NCI-H69 (cell line): ENCODE measurements around the gene DIRAS2.

ENCODE experiments used
- DNase-seq: peaks from one replicate; lab custom pipeline; 2025; lab: John Stamatoyannopoulos, UW

DIRAS2 gene

DNA sequence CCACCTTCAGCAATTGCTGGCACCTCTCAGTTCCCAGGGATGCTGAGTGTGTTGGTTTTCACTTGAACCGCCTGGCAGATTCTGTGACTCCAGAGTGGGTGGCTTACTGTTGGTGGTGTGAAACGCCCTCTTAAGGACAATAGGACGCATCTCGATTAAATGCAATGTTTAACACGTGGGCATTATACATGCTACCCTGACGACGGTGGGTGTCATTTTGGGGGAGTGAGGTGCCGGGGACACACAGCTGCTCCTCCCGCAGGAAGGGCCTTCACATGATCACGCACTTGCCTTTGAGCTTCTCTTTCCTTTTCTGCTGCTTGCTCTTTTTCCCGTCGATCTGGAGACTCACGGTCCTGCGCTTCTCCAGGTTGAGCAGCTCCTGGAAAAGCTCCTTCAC, 29.7 kb downstream of the DIRAS2 start:
- no peak for DNase-seq

DNA sequence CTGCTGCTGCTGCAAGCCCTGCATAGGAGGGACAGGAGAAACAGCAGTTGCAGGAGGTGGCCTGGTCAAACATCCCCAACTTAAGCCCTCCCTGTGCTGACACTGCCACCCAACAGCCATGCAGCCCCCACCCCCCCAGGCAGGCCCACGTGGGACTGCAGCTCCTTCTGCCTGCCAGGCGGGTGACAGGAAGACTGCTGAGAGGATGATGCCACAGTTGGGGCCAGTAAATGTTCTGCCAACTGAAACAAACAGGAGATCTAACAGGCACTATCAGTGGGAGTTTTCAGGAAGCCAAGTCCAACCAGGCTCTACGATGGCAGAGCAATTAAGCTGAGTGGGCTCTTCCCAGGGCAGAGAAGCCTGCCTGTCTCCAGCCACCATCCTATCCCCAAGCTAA, 31.1 kb downstream of the DIRAS2 start:
- DNase-seq, result peak; percentile 26

DNA sequence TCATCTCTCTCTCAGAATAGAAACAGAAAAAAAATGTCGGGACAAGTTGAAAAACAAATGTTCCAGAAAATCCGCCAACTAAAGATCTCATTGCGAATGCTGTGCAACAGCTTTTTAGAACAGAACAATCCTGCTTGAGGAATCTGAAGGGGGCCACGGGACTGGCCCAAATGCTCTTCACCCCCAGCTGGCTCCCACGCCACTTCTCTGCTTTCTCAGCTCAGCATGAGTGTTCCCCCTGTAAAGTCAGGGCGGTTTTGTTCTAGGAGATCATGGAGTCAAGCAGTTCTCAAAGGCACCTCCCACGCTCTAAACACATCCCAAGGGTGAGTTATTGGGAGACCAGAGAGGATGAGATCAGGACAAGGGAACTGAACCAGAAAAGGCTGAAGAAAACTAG, 31.5 kb downstream of the DIRAS2 start:
- DNase-seq, result no peak

GRCh38 chr9:90607701-90608516, 34.7 kb downstream of the DIRAS2 start:
- no peak for DNase-seq

GRCh38 chr9:90600029-90600428, 42.6 kb downstream of the DIRAS2 start:
- peak; percentile 28 for DNase-seq

DNA sequence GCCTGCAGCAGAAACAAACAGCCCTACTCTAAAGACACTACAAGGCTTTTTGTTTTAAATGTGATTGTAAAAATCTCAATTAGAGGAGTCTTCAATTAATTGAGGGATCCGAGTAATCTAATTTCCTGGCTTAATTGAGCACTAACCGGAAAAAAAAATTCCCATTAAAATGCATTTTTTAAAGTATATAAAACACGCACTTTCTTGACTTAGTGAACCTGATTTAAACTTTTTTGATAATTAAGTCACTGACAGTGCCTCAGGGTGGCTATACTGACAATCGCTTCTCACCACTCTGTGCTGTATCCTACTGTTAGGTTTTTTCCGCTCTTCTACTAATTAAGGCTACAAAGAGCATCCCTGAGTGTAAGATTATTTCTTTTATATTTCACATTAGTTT, 44.4 kb downstream of the DIRAS2 start:
- DNase-seq, result no peak

DNA sequence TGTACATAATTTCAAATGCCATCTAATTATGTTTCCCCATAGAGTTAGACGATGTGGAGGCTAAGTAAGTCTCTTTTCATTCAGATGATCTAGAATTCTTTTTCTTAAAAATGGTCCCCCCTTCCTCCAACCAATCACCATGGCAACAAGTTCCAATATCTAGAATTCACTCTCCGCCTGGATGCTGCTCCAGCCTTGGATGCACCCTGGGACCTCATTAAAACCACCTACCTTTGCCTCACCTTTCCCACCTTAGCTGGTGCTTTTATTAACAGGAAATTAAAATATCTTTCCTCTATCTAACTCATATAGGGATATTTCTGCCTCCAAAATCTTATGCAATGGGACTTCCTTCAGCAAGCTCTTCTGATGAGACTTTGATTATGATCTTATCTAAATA, 49.0 kb downstream of the DIRAS2 start:
- no peak for DNase-seq

DNA sequence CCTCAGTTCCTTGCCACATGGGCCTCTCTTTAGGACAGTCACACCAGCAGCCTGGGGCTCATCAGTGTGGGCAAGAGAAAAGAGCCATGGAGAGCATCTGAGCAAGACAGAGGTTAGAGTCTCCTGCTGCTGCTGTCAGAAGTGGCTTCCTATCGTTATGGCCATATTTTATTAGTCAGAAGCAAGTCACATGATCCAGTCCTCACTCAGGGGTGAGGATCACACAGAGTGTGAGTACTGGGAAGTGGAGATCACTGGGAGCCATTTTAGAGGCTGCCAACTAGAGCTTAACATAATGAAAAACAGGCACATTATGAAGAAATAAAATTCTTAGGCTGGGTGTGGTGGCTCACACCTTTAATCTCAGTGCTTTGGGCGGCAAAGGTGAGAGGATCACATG, 62.0 kb downstream of the DIRAS2 start:
- DNase-seq, result no peak

DNA sequence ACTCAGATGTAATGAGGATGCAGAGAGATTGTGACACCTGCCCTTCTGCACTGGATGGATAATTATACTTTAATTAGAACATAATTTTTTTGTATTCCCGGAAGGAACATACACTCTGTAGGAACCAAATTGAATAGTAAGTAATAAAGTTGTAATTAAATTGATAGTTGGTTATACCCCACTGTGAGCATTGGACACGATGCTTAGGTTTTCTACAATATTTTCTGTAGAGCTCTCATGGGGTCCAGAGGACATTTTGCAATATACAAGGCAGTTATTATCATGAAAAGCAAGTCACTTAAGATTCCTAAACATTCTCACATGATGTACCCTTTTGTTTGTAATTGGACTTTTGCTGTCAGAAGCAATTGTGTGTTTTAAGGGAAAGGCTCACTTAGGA, 63.4 kb downstream of the DIRAS2 start:
- DNase-seq, result peak; percentile 57

DNA sequence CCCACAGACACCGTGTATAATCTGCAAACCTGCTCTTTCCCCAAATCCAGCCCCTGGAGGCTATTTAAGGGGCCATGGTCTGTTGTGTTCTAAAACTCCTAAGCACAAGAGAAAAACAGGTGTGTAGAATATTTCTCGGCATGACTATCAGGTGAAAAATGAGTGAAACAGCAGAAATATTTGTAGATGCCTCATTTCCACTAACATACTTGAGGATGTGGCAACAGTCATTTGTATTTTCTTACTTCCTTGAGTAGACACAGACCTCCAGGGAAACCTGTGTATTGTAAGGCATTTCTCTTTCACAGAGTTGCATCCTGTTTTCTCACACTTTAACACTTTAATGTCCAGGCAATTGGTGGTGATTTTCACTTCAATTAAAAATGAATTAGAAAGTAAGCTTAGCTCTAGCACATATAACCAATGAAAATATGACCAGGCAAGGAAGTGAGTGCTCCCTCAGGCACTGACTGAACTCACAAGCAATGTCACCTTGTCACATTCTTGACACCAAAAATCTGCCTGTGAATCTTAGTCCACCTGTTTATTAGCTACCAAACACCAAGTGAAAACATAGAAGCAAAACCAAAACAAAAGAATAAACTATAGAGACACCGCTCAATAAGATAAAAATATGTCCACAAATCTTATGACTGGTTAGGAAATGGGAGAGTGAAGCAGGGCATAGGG, 64.4 kb downstream of the DIRAS2 start:
- DNase-seq, result no peak

- DNase-seq, result peak; percentile 25
Measured at GRCh38 chr9:90569511-90569910, 73.1 kb downstream of the DIRAS2 start.

DNA sequence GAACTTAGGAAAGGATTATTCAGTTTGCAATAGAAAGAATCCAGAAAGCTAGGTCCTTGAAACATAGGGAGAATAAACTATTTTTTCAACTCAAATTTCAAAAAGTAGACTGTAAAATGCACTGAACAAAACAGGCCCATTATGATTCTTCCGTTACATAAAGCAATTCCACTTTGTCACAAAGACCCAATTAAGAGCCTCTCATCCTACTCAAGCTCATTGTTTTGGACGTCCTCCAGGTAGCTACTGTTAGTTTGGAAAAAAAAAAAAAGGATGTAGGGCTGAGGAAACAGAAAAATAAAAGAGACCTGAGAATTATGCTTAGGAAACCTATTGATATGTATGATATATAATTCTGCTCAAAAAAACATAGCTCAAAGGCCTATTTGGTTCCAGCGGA, 74.0 kb downstream of the DIRAS2 start:
- DNase-seq, result peak; percentile 19

GRCh38 chr9:90562229-90562628, 80.4 kb downstream of the DIRAS2 start:
- peak; percentile 28 for DNase-seq
